HCT116 (cell line): Measurements from ENCODE around the gene CKS1B. TPM values are rescaled to one million over a fixed set of nuclear protein-coding genes. Genes with fewer than 3 reads are reported as not detected.

Source experiments
- ATAC-seq: fragments of 200-7000 bp; cut with Tn5 transposase; 2 replicates; pipeline ENCODE4 v1.9.1; 2020; ENCODE audit warnings: mild to moderate bottlenecking, moderate library complexity
- BruUV-seq: library from RNA; stranded (reverse); fragments of 400-500 nt; replicated peaks from 2 replicates; lab custom pipeline; 2021; lab: Mats Ljungman, UMichigan
- CTCF ChIA-PET: fragments of 300-600 bp; sonication (Branson Sonifier 250); formaldehyde crosslinking; loops from one replicate; lab custom pipeline; 2021; ENCODE audit warnings: antibody characterized with exemption; lab: Charles Lee
- POLR2A ChIA-PET: fragments of 300-600, 350-600 bp; sonication (Branson Sonifier 250); formaldehyde crosslinking; loops from one replicate; lab custom pipeline; 2021; ENCODE audit warnings: antibody characterized with exemption; lab: Charles Lee
- RAD21 ChIA-PET, 2 experiments: fragments of 300-600 bp; sonication (Branson Sonifier 250); formaldehyde crosslinking; loops; one replicate each; lab custom pipeline; 2023; ENCODE audit warnings: low total read pairs in 2 of 2; ENCODE audit not compliant: uncharacterized antibody in 2 of 2, unreplicated experiment in 2 of 2, low non-redundant PET in 1 of 2; lab: Charles Lee
- DNase-seq: peaks from one replicate; pipeline ENCODE4 v3.0.0-alpha.2; 2010; ENCODE audit warnings: low read depth, low spot score
- H2AFZ ChIP-seq: fragments of 200-600 bp; shearing (Covaris generic), sonication (generic); 2 replicates; pipeline ENCODE4 v1.6.1; 2017; ENCODE audit warnings: low read depth, mixed run types, mixed read lengths, antibody characterized with exemption, low read length; ENCODE audit not compliant: poor library complexity, severe bottlenecking
- H3K27ac ChIP-seq: 2 replicates; pipeline ENCODE4 v1.5.1; 2012; ENCODE audit warnings: low read depth, low read length
- H3K27me3 ChIP-seq: fragments of 200-600 bp; sonication (generic); 2 replicates; pipeline ENCODE4 v1.6.1; 2016; ENCODE audit warnings: mixed run types, low read length, mixed read lengths; ENCODE audit not compliant: insufficient read depth
- H3K36me3 ChIP-seq, 2 experiments: fragments of 200-500 bp in 1 of 2; fragments of 200-600 bp in 1 of 2; sonication (Bioruptor generic) in 1 of 2; sonication (generic) in 1 of 2; 2 replicates each; pipeline versions ENCODE4 v1.5.1 to v1.6.1; 2014 to 2016; ENCODE audit warnings: low read length in 2 of 2, inconsistent platforms in 1 of 2, mixed read lengths in 1 of 2, mixed run types in 1 of 2; ENCODE audit not compliant: insufficient read depth in 2 of 2, control insufficient read depth in 1 of 2
- H3K4me1 ChIP-seq, 2 experiments: fragments of 200-600 bp in 1 of 2; sonication (generic) in 1 of 2; 2 replicates each; pipeline versions ENCODE4 v1.5.1 to v1.6.1; 2012 to 2017; ENCODE audit warnings: low read length in 2 of 2, inconsistent platforms in 1 of 2, mild to moderate bottlenecking in 1 of 2, mixed read lengths in 1 of 2, mixed run types in 1 of 2, moderate library complexity in 1 of 2; ENCODE audit not compliant: insufficient read depth in 2 of 2, control insufficient read depth in 1 of 2
- H3K4me2 ChIP-seq: fragments of 200-600 bp; sonication (generic); 2 replicates; pipeline ENCODE4 v1.6.1; 2017; ENCODE audit warnings: mixed run types, low read length, mixed read lengths
- H3K4me3 ChIP-seq, 2 experiments: fragments of 200-600 bp in 1 of 2; sonication (generic) in 1 of 2; replicated peaks in 1 of 2; 2 replicates each; pipeline ENCODE4 v1.5.1; 2011 to 2016; ENCODE audit warnings: low read length in 2 of 2, control low read depth in 1 of 2, low read depth in 1 of 2, mild to moderate bottlenecking in 1 of 2, mixed read lengths in 1 of 2, mixed run types in 1 of 2
- H3K79me2 ChIP-seq: fragments of 200-600 bp; sonication (generic); 2 replicates; pipeline ENCODE4 v1.6.1; 2017; ENCODE audit warnings: mild to moderate bottlenecking, mixed run types, low read length, moderate library complexity, mixed read lengths; ENCODE audit not compliant: insufficient read depth
- H3K9ac ChIP-seq: fragments of 200-600 bp; sonication (generic); 2 replicates; pipeline ENCODE4 v1.6.1; 2016; ENCODE audit warnings: low read length, mixed read lengths
- H3K9me2 ChIP-seq: fragments of 200-600 bp; sonication (generic), shearing (Covaris generic); 2 replicates; pipeline ENCODE4 v1.6.1; 2017; ENCODE audit warnings: mixed run types, mild to moderate bottlenecking, moderate library complexity; ENCODE audit not compliant: insufficient read depth
- H3K9me3 ChIP-seq, 2 experiments: fragments of 200-500 bp in 1 of 2; fragments of 200-600 bp in 1 of 2; sonication (Bioruptor generic) in 1 of 2; sonication (generic) in 1 of 2; 2 replicates each; pipeline ENCODE4 v1.6.1; 2014 to 2017; ENCODE audit warnings: low read length in 2 of 2, mixed read lengths in 2 of 2, inconsistent platforms in 1 of 2, low read depth in 1 of 2, mild to moderate bottlenecking in 1 of 2, mixed run types in 1 of 2, moderate library complexity in 1 of 2; ENCODE audit not compliant: control insufficient read depth in 1 of 2, insufficient read depth in 1 of 2
- H4K20me1 ChIP-seq: fragments of 200-600 bp; sonication (generic), shearing (Covaris generic); 2 replicates; pipeline ENCODE4 v1.6.1; 2017; ENCODE audit warnings: mixed run types, mild to moderate bottlenecking, moderate library complexity; ENCODE audit not compliant: insufficient read depth
- CBX3 ChIP-seq: IDR thresholded peaks from 2 replicates; pipeline ENCODE4 v1.6.1; 2012; ENCODE audit warnings: low read depth
- CEBPB ChIP-seq: IDR thresholded peaks from 2 replicates; pipeline ENCODE4 v1.6.1; 2012; ENCODE audit warnings: low read depth
- ELF1 ChIP-seq: IDR thresholded peaks from 2 replicates; pipeline ENCODE4 v1.6.1; 2012; ENCODE audit warnings: low read depth, borderline replicate concordance
- FOSL1 ChIP-seq: IDR thresholded peaks from 2 replicates; pipeline ENCODE4 v1.6.1; 2012; ENCODE audit warnings: low read depth
- JUND ChIP-seq: IDR thresholded peaks from 2 replicates; pipeline ENCODE4 v1.6.1; 2012
- POLR2A ChIP-seq: IDR thresholded peaks from 2 replicates; pipeline ENCODE4 v1.7.0; 2011; ENCODE audit warnings: borderline replicate concordance; ENCODE audit not compliant: insufficient read depth, insufficient read length; ENCODE audit errors: extremely low read depth
- SIN3A ChIP-seq: IDR thresholded peaks from 2 replicates; pipeline ENCODE4 v1.6.1; 2012; ENCODE audit warnings: low read depth
- SP1 ChIP-seq: IDR thresholded peaks from 2 replicates; pipeline ENCODE4 v1.6.1; 2012; ENCODE audit warnings: low read depth
- TCF7L2 ChIP-seq: IDR thresholded peaks from 2 replicates; pipeline ENCODE4 v1.7.0; 2011; ENCODE audit warnings: borderline replicate concordance, inconsistent platforms; ENCODE audit not compliant: insufficient read depth, insufficient read length; ENCODE audit errors: extremely low read depth
- ZBTB33 ChIP-seq: IDR thresholded peaks from 2 replicates; pipeline ENCODE4 v1.6.1; 2011; ENCODE audit warnings: mild to moderate bottlenecking, low read length, moderate library complexity; ENCODE audit not compliant: insufficient replicate concordance; ENCODE audit errors: extremely low read depth
- intact Hi-C: fragments of 100-400 bp; cut with micrococcal nuclease; formaldehyde crosslinking; loops from 2 replicates; pipeline ENCODE4 v1.10.0; 2022
- microRNA-seq: library from miRNA; unstranded; fragments of <30 nt; microRNA quantifications from one replicate; pipeline ENCODE4, GENCODE V29; 2016; ENCODE audit warnings: borderline number of aligned reads
- total RNA-seq: library from RNA; stranded (reverse); gene quantifications from one replicate; pipeline ENCODE4 v1.2.1, GENCODE V29; 2021; ENCODE audit not compliant: unreplicated experiment

The CKS1B gene
- total RNA-seq, 1 experiment from 2014 or later, result 229 TPM

GRCh38 chr1:155026588-155026987 is 52.1 kb downstream of the CKS1B start:
- H3K27ac ChIP-seq, result no peak overlapping the region; the same call in 1 of the 2 replicates
- H3K4me1 ChIP-seq, result peaks cover 20 to 38% of the 10 kb centered on the region in 2 experiments
- H3K79me2 ChIP-seq, result no peaks in the 10 kb centered on the region
- ChIA-PET CTCF (interaction anchor here (0.7 to 1.7 kb wide), 3 partner anchors 9 to 267 kb away, joined by 3 to 8 read pairs (median 4); no protein-coding TSS in a partner anchor), RAD21 (interaction anchor here in 1 of 2 experiments (0.7 kb wide), 1 partner anchor 43 kb away, joined by 4 read pairs; no protein-coding TSS in a partner anchor), POLR2A (interaction anchor here (1.0 kb wide), 1 partner anchor 53 kb away, joined by 3 read pairs; no protein-coding TSS in a partner anchor)
- H3K27me3 ChIP-seq, result no peaks in the 10 kb centered on the region
- no peak overlapping the region for H2AFZ ChIP-seq
- H3K36me3 ChIP-seq, result no peaks in the 10 kb centered on the region
- peak; percentile 84 for ATAC-seq
- intact Hi-C loops, result no loop called here
- peak overlapping the region; percentile 74 for H3K4me2 ChIP-seq
- H3K9me2 ChIP-seq, result no peaks in the 10 kb centered on the region
- H3K9ac ChIP-seq, result peak overlapping the region; percentile 38
- no peaks in the 10 kb centered on the region for H3K9me3 ChIP-seq
- no peak for DNase-seq
- TF ChIP-seq CEBPB, result no peak
- peak; percentile 58 for TF ChIP-seq SP1
- TF ChIP-seq POLR2A, result no peak
- no peak for TF ChIP-seq ELF1
- no peak for TF ChIP-seq CBX3
- peak; percentile 73 for TF ChIP-seq JUND
- TF ChIP-seq ZBTB33, result no peak
- no peak for TF ChIP-seq TCF7L2
- TF ChIP-seq SIN3A, result no peak
- peak; percentile 79 for TF ChIP-seq FOSL1
- no peaks in the 10 kb centered on the region for H4K20me1 ChIP-seq
- H3K4me3 ChIP-seq, result 0 out of 4 replicates have a peak overlapping the region, but pooled peaks of 1 of the 2 experiments have one; percentile 7
- BruUV-seq, result no TSS peak

Small RNAs within 50 kb of the gene (microRNA-seq; reads per million reads assigned to microRNA genes)
- not detected for gene MIR4258

Other genes starting within 250 kb of the CKS1B start
- 1.1 TPM for gene KCNN3, start 104.4 kb upstream of the CKS1B start, total RNA-seq
- gene PMVK, start 38.0 kb upstream of the CKS1B start, total RNA-seq, result 24.0 TPM
- 12.6 TPM for gene PBXIP1, start 18.6 kb upstream of the CKS1B start, total RNA-seq
- gene PYGO2, start 12.9 kb upstream of the CKS1B start, total RNA-seq, result 37.2 TPM
- gene SHC1, start 3.9 kb upstream of the CKS1B start, total RNA-seq, result 148 TPM
- 58.4 TPM for gene FLAD1, start 8.7 kb downstream of the CKS1B start, total RNA-seq
- 0.42 TPM for gene LENEP, start 18.9 kb downstream of the CKS1B start, total RNA-seq
- gene ZBTB7B, start 28.1 kb downstream of the CKS1B start, total RNA-seq, result 57.0 TPM
- gene DCST2, start 59.1 kb downstream of the CKS1B start, total RNA-seq, result 2.0 TPM
- 0.32 TPM for gene DCST1, start 59.1 kb downstream of the CKS1B start, total RNA-seq
- gene ADAM15, start 76.6 kb downstream of the CKS1B start, total RNA-seq, result 149 TPM
- 9.8 TPM for gene EFNA4, start 89.1 kb downstream of the CKS1B start, total RNA-seq
- gene EFNA3, start 104.2 kb downstream of the CKS1B start, total RNA-seq, result 20.4 TPM
- 19.7 TPM for gene EFNA1, start 153.2 kb downstream of the CKS1B start, total RNA-seq
- 49.9 TPM for gene SLC50A1, start 161.2 kb downstream of the CKS1B start, total RNA-seq
- 113 TPM for gene DPM3, start 165.8 kb downstream of the CKS1B start, total RNA-seq
- 143 TPM for gene KRTCAP2, start 198.6 kb downstream of the CKS1B start, total RNA-seq
- gene TRIM46, start 199.2 kb downstream of the CKS1B start, total RNA-seq, result 3.8 TPM
- 15.9 TPM for gene THBS3, start 233.2 kb downstream of the CKS1B start, total RNA-seq
- gene MTX1, start 234.0 kb downstream of the CKS1B start, total RNA-seq, result 69.1 TPM